WERI-Rb-1 (cell line): ENCODE data around the gene SOX5.

ENCODE experiments used
- DNase-seq: peaks from one replicate; pipeline ENCODE4 v3.0.0-alpha.2; 2020
- H3K27ac ChIP-seq: fragments of 250-450 bp; sonication (Bioruptor Pico); 2 replicates; pipeline ENCODE4 v1.5.1; 2020; ENCODE audit warnings: mild to moderate bottlenecking, moderate library complexity
- H3K27me3 ChIP-seq: fragments of 250-450 bp; sonication (Bioruptor Pico); 2 replicates; pipeline ENCODE4 v1.5.1; 2021; ENCODE audit warnings: mild to moderate bottlenecking, low read depth, moderate library complexity; ENCODE audit not compliant: insufficient read depth, severe bottlenecking
- H3K36me3 ChIP-seq: fragments of 250-450 bp; sonication (Bioruptor Pico); 2 replicates; pipeline ENCODE4 v1.5.1; 2020; ENCODE audit warnings: mild to moderate bottlenecking, moderate library complexity
- H3K4me3 ChIP-seq: 2 replicates; pipeline ENCODE4 v1.5.1; 2011; ENCODE audit warnings: low read depth, mild to moderate bottlenecking, control low read depth, low read length
- H3K9me3 ChIP-seq: fragments of 250-450 bp; sonication (Bioruptor Pico); 2 replicates; pipeline ENCODE4 v1.5.1; 2021; ENCODE audit warnings: mild to moderate bottlenecking, moderate library complexity; ENCODE audit not compliant: severe bottlenecking
- TF ChIP-seq, protein P1 (sequence below): IDR thresholded peaks from 2 replicates; pipeline ENCODE4 v1.5.1; 2011; ENCODE audit warnings: low read depth, mild to moderate bottlenecking, control low read depth, inconsistent platforms, low read length

The SOX5 gene

DNA sequence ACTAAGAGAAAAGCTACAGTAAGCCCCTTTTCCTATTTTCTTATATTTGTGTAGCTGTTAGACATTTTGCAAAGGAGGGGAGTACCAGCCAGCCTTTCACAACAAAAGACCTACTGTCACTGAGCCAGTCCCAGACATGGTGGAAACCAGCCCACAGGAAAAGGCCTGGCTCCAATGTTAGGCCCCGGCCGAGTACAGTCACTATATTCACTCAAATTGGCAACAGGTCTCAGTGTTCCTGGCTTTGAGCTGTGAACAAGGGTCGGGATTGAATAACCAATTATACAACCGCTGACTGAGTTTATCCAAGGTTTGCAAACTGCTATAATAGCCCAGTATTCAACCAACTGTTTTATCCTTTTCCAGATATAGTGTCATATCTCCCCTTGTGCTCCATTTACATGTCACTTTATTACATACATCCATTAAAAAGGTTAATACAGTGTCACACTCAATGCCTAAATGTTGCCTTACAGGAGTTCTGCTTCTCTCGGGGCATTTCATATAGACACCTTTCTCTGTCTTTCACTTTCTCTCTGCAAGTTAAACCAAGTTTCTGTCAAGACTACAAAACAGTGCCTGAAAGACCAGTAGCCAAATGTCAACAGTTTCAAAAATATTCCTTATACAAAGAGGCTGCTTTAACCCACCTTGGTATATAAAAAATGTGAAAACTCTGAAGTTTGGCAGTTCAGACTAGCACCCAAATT, 178.1 kb downstream of the SOX5 start:
- no peaks in the 10 kb centered on the region for H3K9me3 ChIP-seq
- H3K36me3 ChIP-seq, result no peaks in the 10 kb centered on the region
- no peaks in the 10 kb centered on the region for H3K27me3 ChIP-seq
- no peak overlapping the region for H3K27ac ChIP-seq
- TF ChIP-seq, protein P1, sequence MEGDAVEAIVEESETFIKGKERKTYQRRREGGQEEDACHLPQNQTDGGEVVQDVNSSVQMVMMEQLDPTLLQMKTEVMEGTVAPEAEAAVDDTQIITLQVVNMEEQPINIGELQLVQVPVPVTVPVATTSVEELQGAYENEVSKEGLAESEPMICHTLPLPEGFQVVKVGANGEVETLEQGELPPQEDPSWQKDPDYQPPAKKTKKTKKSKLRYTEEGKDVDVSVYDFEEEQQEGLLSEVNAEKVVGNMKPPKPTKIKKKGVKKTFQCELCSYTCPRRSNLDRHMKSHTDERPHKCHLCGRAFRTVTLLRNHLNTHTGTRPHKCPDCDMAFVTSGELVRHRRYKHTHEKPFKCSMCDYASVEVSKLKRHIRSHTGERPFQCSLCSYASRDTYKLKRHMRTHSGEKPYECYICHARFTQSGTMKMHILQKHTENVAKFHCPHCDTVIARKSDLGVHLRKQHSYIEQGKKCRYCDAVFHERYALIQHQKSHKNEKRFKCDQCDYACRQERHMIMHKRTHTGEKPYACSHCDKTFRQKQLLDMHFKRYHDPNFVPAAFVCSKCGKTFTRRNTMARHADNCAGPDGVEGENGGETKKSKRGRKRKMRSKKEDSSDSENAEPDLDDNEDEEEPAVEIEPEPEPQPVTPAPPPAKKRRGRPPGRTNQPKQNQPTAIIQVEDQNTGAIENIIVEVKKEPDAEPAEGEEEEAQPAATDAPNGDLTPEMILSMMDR, result no peak
- DNase-seq, result no peak
- H3K4me3 ChIP-seq, result no peak overlapping the region

DNA sequence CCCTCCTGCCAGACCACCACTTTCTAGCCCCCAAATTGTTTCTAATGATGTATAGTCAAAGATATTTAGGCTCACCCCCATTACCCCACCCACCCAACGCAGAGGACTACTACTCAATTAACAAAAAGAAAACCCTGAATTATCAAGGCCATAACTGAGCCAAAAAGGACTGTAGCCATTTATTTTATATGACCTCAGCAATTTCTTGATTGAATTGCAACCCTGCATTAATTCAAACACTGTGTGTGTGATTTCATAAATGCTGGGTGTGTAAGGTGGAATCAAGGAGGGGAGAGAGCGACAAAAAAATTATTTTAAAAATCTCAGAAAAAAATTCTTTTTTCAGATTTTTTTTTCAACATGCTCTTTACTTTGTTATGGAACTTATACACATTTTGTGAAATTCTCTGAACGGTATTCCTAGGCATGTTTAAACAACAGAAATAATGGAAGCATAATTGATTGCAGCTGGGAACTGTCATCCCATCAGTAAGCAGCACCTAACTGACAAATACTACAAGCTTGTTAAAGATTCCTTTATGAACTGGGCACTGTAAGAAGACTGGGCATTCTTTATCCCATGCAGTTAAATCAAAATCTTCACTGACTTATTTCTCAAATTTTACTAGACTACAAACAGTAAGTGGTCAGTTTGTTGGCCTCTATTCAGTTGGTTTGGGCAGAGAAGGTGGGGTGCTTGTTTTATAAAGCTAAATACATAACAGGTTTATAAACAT, 179.1 kb downstream of the SOX5 start:
- no peak for DNase-seq
- Histone ChIP-seq H3K27ac (no peak overlapping the region), H3K27me3 (no peaks in the 10 kb centered on the region), H3K9me3 (no peaks in the 10 kb centered on the region), H3K36me3 (no peaks in the 10 kb centered on the region), H3K4me3 (no peak overlapping the region)
- TF ChIP-seq, protein P1, result no peak

DNA sequence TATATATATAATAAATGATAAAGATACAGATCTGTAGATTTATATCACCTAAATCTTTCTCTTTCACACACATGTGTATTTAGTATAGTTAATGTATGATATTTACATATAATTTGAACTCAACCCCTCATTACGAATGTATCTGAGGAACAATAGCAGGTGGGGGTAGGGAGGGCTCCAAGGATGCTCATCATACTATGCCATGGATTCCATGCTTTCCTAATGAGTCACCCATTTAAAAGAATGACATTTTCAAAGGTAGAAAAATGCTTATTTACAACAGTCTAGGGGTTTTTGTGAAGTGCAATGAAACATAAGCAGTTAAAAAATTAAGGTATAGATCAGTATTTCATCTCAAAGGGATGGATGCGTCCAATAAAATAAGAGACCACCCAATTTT, 181.6 kb downstream of the SOX5 start:
- Histone ChIP-seq H3K9me3 (no peaks in the 10 kb centered on the region), H3K36me3 (no peaks in the 10 kb centered on the region), H3K27me3 (no peaks in the 10 kb centered on the region), H3K27ac (no peak overlapping the region), H3K4me3 (no peak overlapping the region)
- no peak for DNase-seq
- TF ChIP-seq, protein P1, result no peak

DNA sequence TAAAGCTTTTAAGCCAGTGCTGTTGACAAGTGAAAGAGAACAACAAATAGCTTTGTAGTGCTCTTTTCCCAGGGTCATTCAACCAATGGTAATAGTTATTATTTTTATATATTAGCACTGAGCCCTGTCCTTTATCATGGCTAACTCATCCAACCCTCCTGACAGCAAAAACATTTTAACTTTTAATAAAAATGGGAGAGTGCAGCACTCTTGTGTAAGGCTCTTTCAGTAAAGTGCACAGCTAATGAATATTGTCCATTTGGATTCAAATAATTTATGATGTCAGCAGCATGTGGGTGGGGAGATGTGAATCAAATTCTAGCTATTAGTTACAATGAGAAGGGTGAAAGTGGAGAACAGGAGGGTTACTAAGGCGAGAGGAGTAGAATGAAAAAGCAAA, 185.7 kb downstream of the SOX5 start:
- TF ChIP-seq, protein P1, result no peak
- DNase-seq, result no peak
- H3K27me3 ChIP-seq, result no peaks in the 10 kb centered on the region
- no peak overlapping the region for H3K4me3 ChIP-seq
- no peaks in the 10 kb centered on the region for H3K9me3 ChIP-seq
- H3K36me3 ChIP-seq, result no peaks in the 10 kb centered on the region
- H3K27ac ChIP-seq, result no peak overlapping the region

DNA sequence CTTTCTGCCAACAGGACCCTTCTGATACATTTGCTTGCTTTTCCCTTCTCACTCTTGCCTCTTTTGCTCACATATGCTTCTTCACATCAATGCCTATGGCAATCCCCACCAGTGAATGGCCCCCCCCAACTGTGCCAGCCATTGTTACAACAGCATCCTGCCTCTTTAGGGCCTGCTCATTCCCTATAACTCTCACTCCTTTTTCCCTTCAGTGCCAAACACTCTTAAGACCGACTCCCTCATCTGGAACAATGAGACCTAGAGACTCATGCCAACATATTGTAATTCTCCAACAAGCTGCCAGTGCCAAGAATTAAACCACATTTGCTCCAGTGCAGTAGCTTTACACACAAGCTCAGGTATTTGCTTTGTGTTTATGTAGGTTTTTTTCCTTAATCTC, 189.0 kb downstream of the SOX5 start:
- TF ChIP-seq, protein P1, result no peak

More for the DNA sequence above, 189.0 kb downstream of the SOX5 start:
- no peak for DNase-seq
- Histone ChIP-seq H3K27me3 (no peaks in the 10 kb centered on the region), H3K9me3 (no peaks in the 10 kb centered on the region), H3K4me3 (no peak overlapping the region), H3K27ac (no peak overlapping the region), H3K36me3 (no peaks in the 10 kb centered on the region)
